Tongue (tissue), 2 donors: ENCODE data around the gene TMEM117. TPM values are rescaled to one million over a fixed set of nuclear protein-coding genes. Genes with fewer than 3 reads are reported as not detected.

ENCODE experiments used
- DNase-seq: peaks from one replicate; pipeline ENCODE4 v3.0.0-alpha.2; 2015
- total RNA-seq: library from RNA; depleted of rRNA; stranded (reverse); fragments of >200 nt; gene quantifications from one replicate; pipeline ENCODE4 v1.2.3, GENCODE V29; 2014

TMEM117 gene
- total RNA-seq, 1 donor from 2014 or later, result 19.6 TPM

DNA sequence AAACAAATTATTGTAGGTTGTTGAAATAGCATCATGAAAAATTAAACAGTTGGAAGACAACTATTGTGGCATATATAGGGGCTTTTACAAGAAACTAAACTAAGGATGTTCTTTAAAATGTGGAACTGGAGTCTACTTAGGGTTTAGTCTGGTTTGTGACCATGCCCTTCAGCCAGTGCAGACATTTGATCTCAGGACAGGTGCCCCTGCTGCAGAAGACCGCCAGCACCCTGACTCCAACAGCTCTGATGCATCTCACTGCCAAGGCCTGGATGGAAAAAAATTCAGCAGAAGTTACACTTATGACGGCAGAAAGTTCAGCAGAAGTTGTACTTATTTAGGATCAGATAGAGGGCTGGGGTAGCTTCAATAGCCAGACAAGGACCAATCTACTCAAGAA lies 51.5 kb downstream of the TMEM117 start:
- no peak for DNase-seq

DNA sequence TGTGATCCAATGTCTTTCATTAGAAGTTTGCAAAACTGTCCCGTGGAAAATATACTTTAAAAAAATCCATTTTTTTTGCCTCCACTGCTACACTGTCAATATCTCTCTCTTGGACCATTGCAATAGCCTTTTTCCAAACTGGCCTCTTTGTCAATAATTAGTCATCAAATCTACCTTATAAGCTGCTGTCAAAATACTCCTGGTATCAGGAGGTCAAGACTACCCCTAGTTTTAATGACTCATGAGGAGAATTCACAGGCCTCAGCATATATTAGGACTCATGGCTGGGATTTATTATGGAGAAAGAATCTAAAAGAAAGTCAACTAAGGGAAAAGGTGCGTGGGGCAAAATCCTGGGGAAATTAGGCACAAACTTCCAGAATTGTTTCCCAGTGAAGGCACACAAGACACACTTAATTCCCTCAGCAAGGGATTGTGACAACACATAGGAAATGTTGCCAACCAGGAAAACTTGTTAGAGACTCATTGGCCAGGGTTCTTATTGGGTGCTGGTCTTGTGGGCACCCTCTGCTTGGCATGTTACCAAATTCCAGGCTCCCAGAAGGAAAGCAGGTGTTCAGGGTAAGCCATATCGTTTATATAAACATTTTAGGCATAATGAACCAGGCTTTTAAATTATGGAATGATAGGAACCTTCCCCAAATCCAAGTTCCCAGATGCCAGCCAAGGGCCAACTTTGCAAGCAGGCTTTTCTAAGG lies 56.1 kb downstream of the TMEM117 start:
- no peak for DNase-seq

DNA sequence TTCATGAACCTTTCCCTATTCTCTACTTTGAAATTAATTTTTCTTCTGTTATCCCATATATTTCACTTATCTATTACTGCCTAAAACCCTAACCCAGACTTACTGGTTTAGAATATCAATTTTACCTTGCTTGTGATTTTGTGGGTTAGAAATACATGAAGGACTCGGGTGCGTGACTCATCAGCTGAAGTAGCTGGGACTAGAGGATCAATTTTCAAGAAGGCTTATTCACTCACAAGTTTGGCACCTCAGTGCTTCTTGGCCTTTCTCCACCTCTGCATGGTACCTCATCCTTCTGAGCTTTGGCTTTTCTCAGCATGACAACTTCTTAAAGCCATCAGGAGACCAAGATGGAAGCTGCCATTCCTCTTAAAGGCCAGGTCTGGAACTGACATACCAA lies 57.8 kb downstream of the TMEM117 start:
- DNase-seq, result no peak

DNA sequence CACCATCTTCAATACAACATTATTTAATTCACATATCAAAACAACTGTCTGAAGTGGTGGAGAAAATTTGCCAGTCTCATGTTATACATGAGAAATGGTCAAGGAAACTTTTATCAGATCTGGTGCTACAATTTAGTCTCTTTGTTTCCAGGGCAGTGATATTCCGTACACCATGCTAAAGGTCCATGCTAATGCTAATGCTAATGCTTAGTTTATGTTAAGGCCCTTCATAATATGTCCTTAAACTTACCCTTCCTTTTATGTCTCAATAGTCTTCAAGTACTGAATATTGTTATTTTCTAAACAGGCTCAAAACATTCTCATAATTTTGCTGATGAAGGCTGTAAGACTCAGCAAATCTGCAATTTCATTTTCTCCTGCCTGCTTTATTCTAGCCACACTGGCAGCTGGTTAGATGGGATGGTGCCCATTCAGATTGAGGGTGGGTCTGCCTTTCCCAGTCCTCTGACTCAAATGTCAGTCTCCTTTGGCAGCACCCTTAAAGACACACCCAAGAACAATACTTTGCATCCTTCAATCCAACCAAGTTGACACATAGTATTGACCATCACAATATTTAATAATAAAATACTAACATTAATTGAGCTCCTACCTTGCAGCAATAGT lies 59.8 kb downstream of the TMEM117 start:
- no peak for DNase-seq

DNA sequence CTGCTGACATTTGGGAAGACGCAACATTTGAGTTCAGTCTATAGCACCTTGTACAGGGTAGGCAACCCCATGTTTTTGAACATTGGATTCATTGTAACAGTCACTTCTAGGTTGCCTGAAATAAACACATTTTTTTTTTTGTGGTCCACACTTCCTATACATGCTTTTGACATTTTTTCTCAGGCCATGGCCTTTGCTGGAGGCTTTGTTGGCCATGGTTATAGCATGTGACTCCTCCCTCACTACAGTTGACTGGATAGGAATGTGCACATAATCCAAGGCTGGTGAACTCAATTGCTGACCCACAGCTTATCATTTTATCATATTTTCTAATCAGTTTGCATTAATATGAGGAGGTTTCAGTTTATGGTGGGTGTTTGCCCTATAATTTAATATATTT lies 60.6 kb downstream of the TMEM117 start:
- no peak for DNase-seq

DNA sequence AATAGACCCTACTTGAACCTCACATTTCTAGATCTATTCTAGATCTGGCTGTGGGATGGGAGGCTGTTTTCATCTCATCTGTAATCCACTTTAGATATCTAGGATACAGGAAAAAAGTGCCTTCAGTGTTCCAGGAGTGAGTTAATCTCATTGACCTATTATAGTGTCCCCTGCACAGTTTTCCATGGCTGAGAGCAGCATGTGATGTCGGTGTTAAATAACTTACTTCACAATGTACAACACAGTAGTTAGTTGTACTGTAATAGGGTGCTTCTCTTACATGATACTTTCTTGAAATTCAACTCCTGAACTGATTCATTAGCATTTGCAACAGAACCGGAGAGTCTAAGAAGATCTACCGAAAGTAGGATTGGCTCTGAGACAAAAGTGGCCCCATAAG lies 62.6 kb downstream of the TMEM117 start:
- no peak for DNase-seq

DNA sequence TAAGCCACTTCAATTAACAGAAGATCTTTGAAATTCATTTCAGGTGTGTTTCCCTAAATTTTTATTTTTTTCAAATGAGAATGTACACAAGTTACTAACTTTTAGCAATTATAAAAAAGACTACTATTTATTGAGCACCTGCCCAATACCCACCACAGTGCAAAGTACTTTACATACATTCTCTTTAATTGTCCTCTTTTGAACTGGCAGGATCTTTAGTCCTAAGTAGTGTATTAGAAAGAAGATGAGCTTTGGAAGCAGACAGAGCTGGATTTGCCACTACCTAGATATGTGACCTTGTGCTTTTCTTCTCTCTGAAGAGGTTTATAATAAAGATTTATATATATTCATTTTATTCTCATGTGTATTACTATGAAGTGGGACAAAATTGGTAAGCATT lies 63.7 kb downstream of the TMEM117 start:
- DNase-seq, result no peak

DNA sequence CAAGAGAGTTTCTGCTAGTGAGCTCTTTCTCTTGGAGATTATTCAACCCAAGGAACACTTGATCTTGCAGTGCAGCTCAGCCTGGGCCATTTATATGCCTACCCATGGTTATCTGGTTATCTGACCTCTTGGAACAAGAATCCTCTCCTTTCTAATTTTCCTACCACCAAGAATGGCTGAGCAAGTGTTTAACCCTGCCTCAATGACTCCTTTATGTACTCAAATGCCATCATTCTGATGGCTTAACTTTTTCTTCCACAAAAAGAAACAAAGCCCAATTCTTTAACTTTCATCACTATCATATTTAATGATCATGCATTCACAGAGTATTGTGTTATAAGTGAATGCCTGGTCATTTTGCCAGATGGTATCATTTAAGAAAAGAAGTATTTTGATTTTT lies 67.8 kb downstream of the TMEM117 start:
- DNase-seq, result no peak

DNA sequence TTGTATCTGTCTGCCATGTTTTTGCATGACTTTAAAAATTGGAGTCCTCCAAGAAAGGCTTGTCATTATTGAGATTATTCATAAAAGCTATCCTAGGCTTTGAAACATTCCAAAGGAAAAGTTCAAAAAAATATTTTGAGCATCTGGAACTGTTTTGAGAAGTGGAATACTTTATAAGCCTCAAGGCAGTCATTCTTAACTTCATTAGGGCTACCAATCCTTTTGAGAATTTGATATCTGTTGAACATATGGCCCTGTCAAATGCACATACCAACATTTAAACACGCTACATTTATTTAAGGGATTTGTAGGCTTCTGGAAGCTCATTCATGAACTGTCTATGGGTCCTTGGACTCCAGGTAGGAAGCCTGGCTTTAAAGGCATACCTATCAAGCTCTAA lies 77.0 kb downstream of the TMEM117 start:
- no peak for DNase-seq

DNA sequence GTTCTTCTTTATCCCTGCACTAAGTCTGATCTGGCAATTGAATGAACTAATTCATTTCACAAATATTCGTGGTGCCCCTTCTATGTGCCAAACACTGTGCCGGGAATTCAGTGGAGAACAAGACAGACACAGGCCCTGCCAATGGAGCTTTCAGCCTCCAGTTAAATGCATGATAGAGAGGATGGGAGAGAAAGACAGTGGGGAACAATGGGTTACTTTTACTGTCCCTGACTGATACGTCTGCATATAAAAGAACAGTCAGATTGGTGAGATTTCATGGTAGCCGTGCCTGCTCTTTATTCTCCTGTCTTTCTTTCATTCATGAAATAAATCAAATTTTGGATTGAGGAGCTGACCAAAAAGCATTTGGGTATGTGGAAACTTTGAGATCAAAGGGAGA lies 78.5 kb downstream of the TMEM117 start:
- no peak for DNase-seq

DNA sequence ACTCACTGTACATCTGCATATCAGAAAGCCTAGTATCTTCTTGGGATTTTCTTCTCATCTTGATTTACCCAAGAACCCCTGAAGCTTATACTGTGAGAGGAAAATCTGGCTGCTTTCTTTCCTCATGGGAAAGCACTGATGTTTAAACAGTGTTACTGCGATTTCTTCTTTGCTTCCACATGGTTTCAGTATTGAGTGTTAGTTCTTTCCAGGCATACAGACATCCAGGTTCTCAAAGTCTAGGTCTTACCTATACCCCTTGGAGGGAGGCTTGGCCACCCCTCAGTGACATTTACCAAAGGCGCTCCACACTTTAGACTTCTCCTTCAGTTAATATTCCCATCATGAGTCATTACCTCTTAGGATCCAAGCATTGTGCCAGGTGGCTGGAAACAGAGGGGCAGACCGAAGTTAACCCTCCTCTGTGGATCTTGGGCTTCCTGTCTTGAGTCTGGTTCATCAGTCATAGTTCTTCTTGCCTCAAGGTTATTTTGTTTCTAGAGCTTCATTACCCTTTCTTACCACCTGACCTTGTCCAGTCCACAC lies 79.1 kb downstream of the TMEM117 start:
- no peak for DNase-seq

DNA sequence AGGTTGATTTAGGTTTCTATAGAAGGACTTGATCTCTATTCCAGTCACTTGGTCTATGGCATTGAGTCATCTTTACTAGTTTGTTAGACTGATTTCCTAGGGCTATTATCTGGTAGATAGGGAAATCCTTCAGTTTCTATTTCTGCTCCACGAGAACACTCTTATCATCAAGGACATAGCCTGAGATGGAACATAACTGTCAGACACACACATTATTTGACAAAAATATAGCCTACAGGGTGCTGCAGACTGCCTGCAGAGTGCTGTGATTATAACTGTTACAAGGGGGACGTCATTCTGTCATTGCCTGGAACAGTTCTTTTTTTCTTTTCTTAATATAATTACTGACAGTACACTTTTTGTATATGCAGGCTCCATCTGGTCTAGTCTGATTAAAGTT lies 82.0 kb downstream of the TMEM117 start:
- DNase-seq, result no peak

DNA sequence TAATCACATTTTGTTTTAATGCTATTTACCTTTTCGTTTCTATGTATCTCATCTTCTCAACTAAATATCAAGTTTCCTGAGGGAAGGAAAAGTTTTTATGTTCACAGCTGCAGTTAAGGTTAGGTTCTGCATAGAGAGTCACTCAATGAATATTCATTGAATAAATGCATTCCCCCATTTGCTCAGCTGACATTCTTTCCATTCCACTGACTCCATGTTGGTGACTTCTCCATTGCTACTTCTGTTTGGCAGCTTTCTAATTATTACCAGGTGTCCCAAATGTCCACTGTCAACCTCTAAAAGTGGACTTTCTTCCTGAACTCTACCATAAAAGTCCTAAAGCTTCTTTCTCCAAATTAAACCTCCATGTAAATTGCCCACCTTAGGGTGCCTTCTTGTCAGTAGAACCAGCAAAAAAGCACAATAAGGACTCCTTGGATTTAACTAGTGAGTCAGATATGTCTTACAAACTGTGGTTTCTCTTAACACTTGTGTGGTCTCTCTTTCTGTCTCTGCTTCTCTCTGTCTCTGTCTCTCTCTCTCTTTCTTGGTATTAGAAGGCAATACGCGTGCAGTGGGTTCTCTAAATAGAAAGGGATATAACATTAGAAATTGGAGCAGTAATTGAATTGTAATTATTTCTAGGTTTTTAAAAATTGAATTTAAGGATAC lies 85.9 kb downstream of the TMEM117 start:
- DNase-seq, result no peak

DNA sequence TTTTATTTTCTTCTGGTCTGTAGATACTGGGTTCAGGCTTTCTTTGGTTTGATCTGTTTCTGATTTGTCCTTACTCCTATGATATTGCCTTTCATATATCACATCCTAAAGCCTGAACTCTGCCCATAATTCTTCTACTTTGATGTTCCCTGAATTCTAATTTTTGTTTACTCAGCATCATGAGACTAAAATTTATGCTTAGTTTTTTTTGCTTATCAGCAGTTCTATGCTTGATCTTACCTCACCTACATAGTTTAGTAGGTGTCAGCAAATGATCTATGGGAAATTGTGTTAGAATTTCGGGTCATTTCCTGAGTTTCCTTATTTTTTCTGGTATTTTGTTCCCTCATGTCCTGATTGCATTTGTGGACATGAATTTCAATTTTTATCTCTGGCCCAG lies 94.2 kb downstream of the TMEM117 start:
- no peak for DNase-seq

DNA sequence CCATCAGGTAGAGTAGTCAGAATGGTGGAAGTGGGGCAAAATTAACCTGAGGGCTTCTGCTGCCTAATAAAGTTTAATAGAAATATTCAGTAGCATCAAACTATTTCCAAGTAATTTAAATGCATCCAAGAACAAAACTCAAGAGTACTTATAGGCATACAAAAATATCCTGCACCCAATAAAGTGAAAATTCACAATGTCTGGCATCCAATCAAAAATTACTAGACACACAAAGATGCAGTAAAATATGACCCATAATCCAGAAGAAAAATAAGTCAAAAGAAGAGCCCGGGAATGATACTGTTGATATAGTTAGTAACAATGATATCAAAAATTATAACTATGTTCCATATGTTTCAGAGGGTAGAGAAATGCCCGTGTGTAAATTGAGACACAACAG lies 95.3 kb downstream of the TMEM117 start:
- no peak for DNase-seq

DNA sequence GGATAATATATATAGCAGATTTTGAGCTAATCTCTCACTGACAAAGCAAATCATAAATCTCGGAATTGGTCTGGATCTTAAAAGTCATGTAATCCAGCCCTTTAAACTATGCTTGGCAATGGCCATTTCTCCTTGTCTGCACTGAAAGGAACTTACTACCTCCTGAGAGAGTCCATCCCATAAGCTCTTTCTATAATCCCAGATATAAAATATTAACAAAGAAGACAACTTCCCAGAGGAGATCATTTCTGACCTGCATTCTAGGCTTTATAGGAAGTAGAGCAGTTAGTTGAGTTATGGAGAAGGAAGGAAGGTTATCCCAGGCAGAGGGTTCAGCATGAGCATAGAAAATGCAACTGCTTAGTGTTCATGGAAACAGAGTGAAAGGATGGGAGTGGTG lies 99.7 kb downstream of the TMEM117 start:
- no peak for DNase-seq

DNA sequence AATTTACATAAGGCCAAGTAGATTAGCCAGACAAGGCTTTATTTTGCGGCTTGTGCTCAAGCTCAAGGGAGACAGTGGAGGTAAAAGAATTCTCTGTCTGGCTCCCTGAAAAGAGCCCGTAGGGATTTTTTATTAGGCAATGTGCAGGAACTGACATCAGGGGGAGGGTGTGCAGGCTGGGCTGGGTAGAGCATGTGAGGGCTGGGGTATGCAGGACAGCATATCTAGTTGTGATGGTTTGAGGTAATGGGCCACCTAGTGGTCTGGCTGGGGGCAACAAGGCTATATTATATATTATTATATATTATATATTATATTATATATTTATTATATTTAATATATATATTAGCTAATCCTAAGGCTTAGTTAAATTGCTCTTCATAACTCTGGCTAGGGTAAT lies 102.1 kb downstream of the TMEM117 start:
- DNase-seq, result no peak

DNA sequence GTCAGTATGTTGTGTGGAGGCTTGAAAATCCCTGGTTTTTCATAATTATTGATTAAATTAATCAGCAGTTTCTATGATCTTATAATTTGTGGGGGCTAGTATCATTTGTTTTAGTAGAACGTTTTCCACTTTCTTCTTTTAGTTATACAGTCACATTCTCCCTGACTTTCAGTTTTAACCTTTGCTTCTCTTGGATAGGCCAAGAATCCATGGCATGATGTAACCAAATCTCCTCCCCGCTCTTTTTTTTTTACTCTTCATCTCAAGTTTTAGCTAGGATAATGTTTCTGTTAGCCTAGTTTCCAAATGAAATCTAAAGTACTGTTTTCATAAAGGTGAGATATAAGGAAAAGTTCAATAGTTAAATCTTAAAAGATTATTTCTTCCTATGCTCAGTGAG lies 106.5 kb downstream of the TMEM117 start:
- no peak for DNase-seq

DNA sequence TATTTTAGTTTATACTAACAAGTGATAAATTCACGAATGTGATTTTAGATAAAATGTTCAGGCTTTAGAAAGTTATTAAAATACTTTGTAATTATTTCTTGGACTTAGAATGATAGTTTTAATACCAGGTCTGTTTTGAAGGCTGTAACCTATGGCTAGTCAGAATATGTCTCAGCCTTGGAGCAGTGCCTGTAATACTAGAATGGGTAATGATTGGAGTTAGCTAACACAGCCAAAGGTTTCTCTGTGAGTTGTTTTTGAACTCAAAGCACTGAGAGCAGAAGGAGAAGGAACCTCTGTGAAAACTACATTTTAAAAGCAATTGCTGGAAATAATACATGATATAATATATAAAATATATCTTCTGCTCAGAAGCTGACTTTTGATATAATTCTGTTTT lies 110.1 kb downstream of the TMEM117 start:
- DNase-seq, result no peak

DNA sequence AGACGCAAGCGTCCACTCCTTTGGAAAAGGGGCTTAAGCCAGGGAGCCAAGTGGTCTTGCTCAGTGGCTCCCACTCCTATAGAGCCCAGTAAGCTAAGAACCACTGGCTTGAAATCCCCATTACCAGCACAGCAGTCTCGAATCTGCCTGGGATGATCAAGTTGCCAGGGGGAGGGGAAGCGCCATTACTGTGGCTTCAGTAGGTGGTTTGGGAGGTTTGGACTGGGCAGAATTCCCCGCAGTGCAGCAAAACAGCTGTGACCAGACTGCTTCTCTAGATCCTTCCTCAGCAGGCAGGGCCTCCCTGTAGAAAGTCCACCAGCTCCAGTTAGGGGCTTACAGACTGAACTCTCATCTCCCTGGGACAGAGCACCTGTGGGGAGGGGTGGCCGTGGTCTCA lies 115.4 kb downstream of the TMEM117 start:
- DNase-seq, result no peak

DNA sequence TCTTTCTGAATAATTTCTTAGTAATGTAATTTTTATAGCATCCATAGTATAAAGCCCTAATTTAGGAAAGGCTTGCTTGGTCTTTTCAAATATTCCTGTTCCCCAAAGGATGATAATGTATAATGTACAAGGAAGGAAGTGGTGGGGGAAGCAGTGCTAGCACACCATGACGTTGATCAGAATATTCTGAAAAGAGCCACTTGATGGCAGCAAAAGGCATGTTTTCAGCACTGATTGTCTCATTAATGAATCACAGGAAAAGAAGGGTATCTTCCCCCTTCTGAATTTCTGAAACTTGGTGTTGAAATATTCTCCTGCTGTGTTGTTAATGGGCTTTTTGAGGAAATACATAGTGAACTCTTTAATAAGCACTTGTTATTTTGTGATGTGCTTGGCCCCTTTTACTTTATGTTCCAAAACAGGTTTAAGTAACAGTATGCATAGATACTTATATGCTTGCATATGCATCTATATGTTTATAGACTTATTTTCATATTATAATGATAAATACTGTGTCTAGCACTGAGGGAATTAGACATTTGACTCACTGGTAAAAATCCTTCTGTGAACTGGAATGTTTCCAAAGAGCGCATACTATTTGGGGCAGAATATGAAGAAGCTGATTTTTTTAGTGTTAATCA lies 122.0 kb downstream of the TMEM117 start:
- DNase-seq, result peak; percentile 73

DNA sequence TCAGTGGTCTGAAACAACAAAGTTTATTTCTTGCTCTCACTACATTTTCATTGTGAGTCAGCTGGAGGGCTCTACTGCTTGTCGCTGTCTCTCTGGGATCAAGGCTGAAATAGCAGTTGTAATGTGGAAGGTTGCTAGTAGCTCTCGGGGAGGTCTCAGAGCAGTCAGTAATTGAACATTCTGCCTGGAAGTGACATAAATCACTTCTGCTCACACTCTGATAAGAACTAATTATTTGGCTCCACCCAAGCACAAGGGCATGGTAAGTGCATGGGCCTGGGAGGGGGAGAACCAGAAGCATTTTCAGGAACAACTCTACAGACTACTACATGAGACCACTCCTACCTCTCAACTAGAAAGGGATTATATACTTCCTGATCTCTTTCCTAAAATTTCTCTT lies 128.2 kb downstream of the TMEM117 start:
- DNase-seq, result no peak

DNA sequence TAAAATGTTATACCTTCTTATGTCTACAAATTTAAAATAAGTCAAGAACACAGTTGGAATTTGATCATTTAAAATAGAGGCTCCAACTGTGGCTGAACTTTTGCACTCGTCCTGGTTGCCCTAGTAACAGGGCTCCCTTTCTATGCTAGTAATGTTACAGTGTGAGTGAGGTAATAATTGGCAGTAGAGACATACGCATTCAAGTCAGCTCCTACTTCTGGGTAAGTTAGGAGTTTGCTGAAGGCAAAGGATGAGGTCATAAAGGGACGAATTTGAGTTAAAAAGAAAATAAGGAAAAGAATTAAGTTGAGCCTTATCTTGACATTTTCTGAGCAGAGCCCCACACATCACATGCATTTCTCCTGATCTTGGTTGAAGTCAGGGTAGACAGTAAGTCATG lies 129.1 kb downstream of the TMEM117 start:
- DNase-seq, result peak; percentile 52
